Measurements from ENCODE around the gene NFIA. TPM values are rescaled to one million over a fixed set of nuclear protein-coding genes. Genes with fewer than 3 reads are reported as not detected.

NFIA gene
- total and polyA plus RNA-seq, 10 of the 15 experiments (the other 5 are each of a cell fraction or from before 2014, with no cell fraction given) = 0.10 to 0.16 TPM; not detected in 8

DNA sequence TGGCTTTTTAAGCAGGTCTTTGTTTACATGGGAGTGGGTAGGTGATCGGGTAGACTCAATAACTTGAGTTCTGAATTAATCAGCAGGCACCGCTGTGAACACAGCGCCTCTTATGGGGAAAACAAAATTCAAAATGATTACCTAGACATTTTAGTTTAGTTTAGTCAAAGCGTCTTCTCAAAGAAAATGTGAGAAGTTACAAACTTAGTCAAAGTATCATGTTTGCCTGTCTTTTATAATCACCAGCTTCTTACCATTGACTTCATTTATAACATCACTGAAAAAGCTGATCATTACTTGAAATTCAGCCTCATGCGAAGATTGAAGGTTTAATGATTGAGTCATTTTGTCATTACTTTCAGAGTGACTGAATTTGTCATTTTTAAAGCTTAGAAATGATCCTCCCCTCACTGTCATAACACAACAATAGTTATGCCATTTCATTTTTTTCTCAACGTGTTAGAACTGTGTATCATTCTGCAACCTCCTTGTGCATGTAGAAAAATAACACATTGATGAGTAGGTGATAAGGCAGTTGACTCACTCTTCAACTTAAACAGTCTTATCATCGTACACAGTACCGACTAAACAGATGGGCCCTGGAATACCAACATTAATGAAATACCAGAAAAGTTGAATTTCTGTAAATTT is 188.5 kb downstream of the NFIA start:
- RAD21 ChIA-PET (ENCODE audit: unreplicated experiment) = no interaction called here
- no peak overlapping the region for H3K4me2 ChIP-seq (ENCODE audit: control insufficient read depth, insufficient read depth)
- no peaks in the 10 kb centered on the region for H3K4me1 ChIP-seq (ENCODE audit: control insufficient read depth, insufficient read depth, low read length)
- in situ Hi-C loops (cut with MboI) (no loop called here), intact Hi-C loops (cut with micrococcal nuclease; ENCODE audit: unreplicated experiment) (no loop called here)
- H3K27ac ChIP-seq (ENCODE audit: control insufficient read depth, insufficient read depth) = no peak overlapping the region
- SMC1A ChIA-PET (ENCODE audit: uncharacterized antibody, unreplicated experiment) = no interaction called here
- TF ChIP-seq NFXL1 (IDR thresholded peaks at IDR 0.05; ENCODE audit: borderline replicate concordance) (no peak), NFYA (IDR thresholded peaks at IDR 0.05; ENCODE audit: borderline replicate concordance, low read depth, low read length) (no peak), TCF12 (IDR thresholded peaks at IDR 0.05; ENCODE audit: low read depth, low read length) (no peak), MTA3 (IDR thresholded peaks at IDR 0.05; ENCODE audit: borderline replicate concordance, low read length) (no peak), PML (IDR thresholded peaks at IDR 0.05; ENCODE audit: low read length) (no peak), CHD4 (IDR thresholded peaks at IDR 0.05) (no peak)
- TF ChIP-seq, protein P1, sequence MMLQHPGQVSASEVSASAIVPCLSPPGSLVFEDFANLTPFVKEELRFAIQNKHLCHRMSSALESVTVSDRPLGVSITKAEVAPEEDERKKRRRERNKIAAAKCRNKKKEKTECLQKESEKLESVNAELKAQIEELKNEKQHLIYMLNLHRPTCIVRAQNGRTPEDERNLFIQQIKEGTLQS (IDR thresholded peaks at IDR 0.05; ENCODE audit: borderline replicate concordance, extremely low read depth, low read depth, low read length) = no peak
- no peaks in the 10 kb centered on the region; a peak in 1 of 4 replicates for H3K27me3 ChIP-seq (replicated peaks in 1 of 2; ENCODE audit: control insufficient read depth in 2 of 2, insufficient read depth in 2 of 2, low read length in 1 of 2)
- H3K4me3 ChIP-seq = no peak overlapping the region
- H3K9ac ChIP-seq (ENCODE audit: control insufficient read depth, insufficient read depth, low read length) = no peak overlapping the region
- no peak for FAIRE-seq
- H3K79me2 ChIP-seq (ENCODE audit: control insufficient read depth, insufficient read depth, low read length) = no peaks in the 10 kb centered on the region
- DNase-seq (ENCODE audit: low read depth, low spot score) = no peak
- H3K9me3 ChIP-seq (replicated peaks; ENCODE audit: control insufficient read depth, insufficient read depth, low read length) = no peaks in the 10 kb centered on the region
- H2AFZ ChIP-seq (ENCODE audit: control insufficient read depth, low read depth, low read length) = no peak overlapping the region
- CTCF ChIA-PET = no interaction called here
- POLR2A ChIA-PET = no interaction called here
- no peaks in the 10 kb centered on the region; the same call in 1 of the 2 replicates for H4K20me1 ChIP-seq (ENCODE audit: control insufficient read depth, insufficient read depth)
- ATAC-seq = no peak
- WGBS (ENCODE audit: insufficient coverage, insufficient replicate concordance, low lambda C conversion rate, missing lambda C conversion rate) = 16% methylated on average over 8 of the region's 8 CpGs
- BruUV-seq (replicated peaks) = no TSS peak
- no peaks in the 10 kb centered on the region for H3K36me3 ChIP-seq (ENCODE audit: control insufficient read depth in 2 of 2, insufficient read depth in 2 of 2, low read length in 1 of 2)

DNA sequence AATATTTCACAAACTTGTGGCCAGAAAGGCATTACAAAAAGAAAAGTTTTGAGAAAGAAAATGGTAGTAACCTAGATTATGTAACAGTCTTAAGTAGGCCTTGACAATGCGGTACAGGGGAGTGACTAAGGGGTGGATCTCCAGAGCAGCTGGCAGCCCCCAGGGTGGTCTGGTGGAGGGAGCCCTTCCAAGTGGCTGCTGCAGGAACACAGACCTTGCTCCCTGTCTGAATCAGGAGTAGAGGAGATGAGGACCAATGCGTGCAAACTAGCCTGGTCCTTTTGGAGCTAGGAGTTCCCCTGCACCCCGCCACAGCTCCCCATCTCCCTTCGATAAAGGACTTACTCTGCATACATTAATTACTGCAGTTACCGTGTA is 189.0 kb downstream of the NFIA start:
- BruUV-seq (replicated peaks) = no TSS peak
- SMC1A ChIA-PET (ENCODE audit: uncharacterized antibody, unreplicated experiment) = no interaction called here
- no peak overlapping the region for H3K4me3 ChIP-seq
- in situ Hi-C loops (cut with MboI) (no loop called here), intact Hi-C loops (cut with micrococcal nuclease; ENCODE audit: unreplicated experiment) (no loop called here)
- no peaks in the 10 kb centered on the region for H3K9me3 ChIP-seq (replicated peaks; ENCODE audit: control insufficient read depth, insufficient read depth, low read length)
- CTCF ChIA-PET = no interaction called here
- no peak overlapping the region for H2AFZ ChIP-seq (ENCODE audit: control insufficient read depth, low read depth, low read length)
- POLR2A ChIA-PET = no interaction called here
- H3K4me1 ChIP-seq (ENCODE audit: control insufficient read depth, insufficient read depth, low read length) = no peaks in the 10 kb centered on the region
- no peaks in the 10 kb centered on the region for H3K36me3 ChIP-seq (ENCODE audit: control insufficient read depth in 2 of 2, insufficient read depth in 2 of 2, low read length in 1 of 2)
- TF ChIP-seq RELA (IDR thresholded peaks at IDR 0.05; ENCODE audit: borderline replicate concordance, partially characterized antibody) = no peak
- ATAC-seq (no peak), DNase-seq (ENCODE audit: low read depth, low spot score) (no peak), FAIRE-seq (no peak)
- no peaks in the 10 kb centered on the region for H3K79me2 ChIP-seq (ENCODE audit: control insufficient read depth, insufficient read depth, low read length)
- no peak overlapping the region for H3K4me2 ChIP-seq (ENCODE audit: control insufficient read depth, insufficient read depth)
- H3K27me3 ChIP-seq (replicated peaks in 1 of 2; ENCODE audit: control insufficient read depth in 2 of 2, insufficient read depth in 2 of 2, low read length in 1 of 2) = no peaks in the 10 kb centered on the region; a peak in 1 of 4 replicates
- H3K9ac ChIP-seq (ENCODE audit: control insufficient read depth, insufficient read depth, low read length) = no peak overlapping the region
- RAD21 ChIA-PET (ENCODE audit: unreplicated experiment) = no interaction called here
- no peak overlapping the region for H3K27ac ChIP-seq (ENCODE audit: control insufficient read depth, insufficient read depth)
- no peaks in the 10 kb centered on the region; the same call in 1 of the 2 replicates for H4K20me1 ChIP-seq (ENCODE audit: control insufficient read depth, insufficient read depth)
- 77% methylated on average over 5 of the region's 5 CpGs for WGBS (ENCODE audit: insufficient coverage, insufficient replicate concordance, low lambda C conversion rate, missing lambda C conversion rate)

Measured in GM12878 (cell line).